ENCODE data around the gene GREB1. TPM values are rescaled to one million over a fixed set of nuclear protein-coding genes. Genes with fewer than 3 reads are reported as not detected.

The GREB1 gene
- total RNA-seq, 2 donors from 2014 or later = 2.4 to 13.5 TPM

- no peak overlapping the region for H3K27ac ChIP-seq
- H3K4me3 ChIP-seq = no peak overlapping the region
- TF ChIP-seq CTCF (IDR thresholded peaks at IDR 0.05) = no peak
- no peaks in the 10 kb centered on the region for H3K36me3 ChIP-seq
- no peaks in the 10 kb centered on the region for H3K9me3 ChIP-seq
- no peaks in the 10 kb centered on the region for H3K4me1 ChIP-seq (ENCODE audit: control insufficient read depth in 1 of 2, low read depth in 2 of 2)
- ATAC-seq (ENCODE audit: insufficient number of reproducible peaks, low FRiP score, low read depth) (no peak), DNase-seq (ENCODE audit: low spot score) (no peak)
- no peaks in the 10 kb centered on the region for H3K27me3 ChIP-seq (replicated peaks; ENCODE audit: insufficient read depth)
Observed at GRCh38 chr2:11568436-11568835, 34.6 kb downstream of the GREB1 start.

- Histone ChIP-seq H3K4me3 (no peak overlapping the region), H3K4me1 (ENCODE audit: control insufficient read depth in 1 of 2, low read depth in 2 of 2) (no peaks in the 10 kb centered on the region), H3K36me3 (no peaks in the 10 kb centered on the region), H3K27ac (no peak overlapping the region), H3K27me3 (replicated peaks; ENCODE audit: insufficient read depth) (no peaks in the 10 kb centered on the region), H3K9me3 (no peaks in the 10 kb centered on the region)
- ATAC-seq (ENCODE audit: insufficient number of reproducible peaks, low FRiP score, low read depth) (no peak), DNase-seq (ENCODE audit: low spot score) (no peak)
- TF ChIP-seq CTCF (IDR thresholded peaks at IDR 0.05) = no peak
Observed at GRCh38 chr2:11569636-11570035, 35.8 kb downstream of the GREB1 start.

- ATAC-seq (ENCODE audit: insufficient number of reproducible peaks, low FRiP score, low read depth) (no peak), DNase-seq (ENCODE audit: low spot score) (no peak)
- no peaks in the 10 kb centered on the region for H3K9me3 ChIP-seq
- H3K4me3 ChIP-seq = no peak overlapping the region
- no peaks in the 10 kb centered on the region for H3K36me3 ChIP-seq
- TF ChIP-seq CTCF (IDR thresholded peaks at IDR 0.05) = no peak
- H3K27me3 ChIP-seq (replicated peaks; ENCODE audit: insufficient read depth) = no peaks in the 10 kb centered on the region
- H3K4me1 ChIP-seq (ENCODE audit: control insufficient read depth in 1 of 2, low read depth in 2 of 2) = no peaks in the 10 kb centered on the region
- H3K27ac ChIP-seq = no peak overlapping the region
Observed at GRCh38 chr2:11571170-11571569, 37.3 kb downstream of the GREB1 start.

GRCh38 chr2:11572996-11573395 lies 39.2 kb downstream of the GREB1 start:
- Histone ChIP-seq H3K9me3 (no peaks in the 10 kb centered on the region), H3K27ac (no peak overlapping the region), H3K27me3 (replicated peaks; ENCODE audit: insufficient read depth) (no peaks in the 10 kb centered on the region), H3K4me3 (no peak overlapping the region), H3K4me1 (ENCODE audit: control insufficient read depth in 1 of 2, low read depth in 2 of 2) (no peaks in the 10 kb centered on the region), H3K36me3 (no peaks in the 10 kb centered on the region)
- ATAC-seq (ENCODE audit: insufficient number of reproducible peaks, low FRiP score, low read depth) = no peak
- DNase-seq (ENCODE audit: low spot score) = no peak
- TF ChIP-seq CTCF (IDR thresholded peaks at IDR 0.05) = no peak

GRCh38 chr2:11573418-11574175 lies 39.8 kb downstream of the GREB1 start:
- DNase-seq (ENCODE audit: low spot score) = no peak
- no peaks in the 10 kb centered on the region for H3K36me3 ChIP-seq
- no peak overlapping the region for H3K27ac ChIP-seq

More at GRCh38 chr2:11573418-11574175, 39.8 kb downstream of the GREB1 start:
- ATAC-seq (ENCODE audit: insufficient number of reproducible peaks, low FRiP score, low read depth) = no peak
- TF ChIP-seq CTCF (IDR thresholded peaks at IDR 0.05) = no peak
- no peaks in the 10 kb centered on the region for H3K4me1 ChIP-seq (ENCODE audit: control insufficient read depth in 1 of 2, low read depth in 2 of 2)
- H3K27me3 ChIP-seq (replicated peaks; ENCODE audit: insufficient read depth) = no peaks in the 10 kb centered on the region
- H3K4me3 ChIP-seq = no peak overlapping the region
- H3K9me3 ChIP-seq = no peaks in the 10 kb centered on the region

Data from thoracic aorta (tissue), 2 donors.